COLO829 (cell line): ENCODE results near the gene TMSB10.
A peak's percentile ranks its signal among the peaks of the same experiment; 100 is the strongest.

Experiments used
- DNase-seq: peaks from one replicate; pipeline ENCODE4 v3.0.0; 2012; ENCODE audit warnings: low spot score

The TMSB10 gene

GRCh38 chr2:84880645-84881521 lies 24.6 kb upstream of the TMSB10 start, which contains the start of gene TRABD2A:
Gene TRABD2A, minus strand, starts transcription at chr2:84881084. Its CDS starts 45 bp downstream, at chr2:84881039.
- no peak for DNase-seq

- peak; percentile 56 for DNase-seq
Observed at GRCh38 chr2:84881581-84882413, 23.7 kb upstream of the TMSB10 start.

GRCh38 chr2:84882414-84882738 lies 23.1 kb upstream of the TMSB10 start:
- no peak for DNase-seq

- DNase-seq: no peak
Observed at GRCh38 chr2:84882775-84883550, 22.5 kb upstream of the TMSB10 start.

- DNase-seq: no peak
Observed at GRCh38 chr2:84884449-84884848, 21.0 kb upstream of the TMSB10 start.

GRCh38 chr2:84885111-84885510 lies 20.3 kb upstream of the TMSB10 start:
- DNase-seq: no peak

- DNase-seq: no peak
Observed at GRCh38 chr2:84886791-84887190, 18.7 kb upstream of the TMSB10 start.

- no peak for DNase-seq
Observed at GRCh38 chr2:84888401-84889276, 16.8 kb upstream of the TMSB10 start.

- DNase-seq: no peak
Observed at GRCh38 chr2:84889332-84889731, 16.1 kb upstream of the TMSB10 start.

GRCh38 chr2:84891355-84892010 lies 14.0 kb upstream of the TMSB10 start:
- DNase-seq: no peak

GRCh38 chr2:84894131-84894586 lies 11.3 kb upstream of the TMSB10 start:
- DNase-seq: no peak

GRCh38 chr2:84894758-84895520 lies 10.5 kb upstream of the TMSB10 start:
- no peak for DNase-seq

GRCh38 chr2:84896567-84896966 lies 8.9 kb upstream of the TMSB10 start:
- DNase-seq: no peak

GRCh38 chr2:84897773-84898172 lies 7.7 kb upstream of the TMSB10 start:
- DNase-seq: no peak

- DNase-seq: no peak
Observed at GRCh38 chr2:84899304-84900204, 5.9 kb upstream of the TMSB10 start.

GRCh38 chr2:84900971-84901370 lies 4.5 kb upstream of the TMSB10 start:
- no peak for DNase-seq

GRCh38 chr2:84901593-84902120 lies 3.8 kb upstream of the TMSB10 start:
- no peak for DNase-seq

GRCh38 chr2:84902526-84902925 lies 2.9 kb upstream of the TMSB10 start:
- no peak for DNase-seq

GRCh38 chr2:84904151-84904550 lies 1.3 kb upstream of the TMSB10 start:
- no peak for DNase-seq
